H1 (cell line): ENCODE data around the gene SLC24A3. TPM values are rescaled to one million over a fixed set of nuclear protein-coding genes. Genes with fewer than 3 reads are reported as not detected.

Experiments used
- CTCF ChIA-PET: fragments of 300-600 bp; sonication (Branson Sonifier 250); formaldehyde crosslinking; loops from one replicate; lab custom pipeline; 2021; ENCODE audit not compliant: partially characterized antibody; lab: Charles Lee
- POLR2A ChIA-PET: fragments of 300-600 bp; sonication (Branson Sonifier 250); formaldehyde crosslinking; loops from one replicate; lab custom pipeline; 2021; ENCODE audit warnings: inconsistent platforms; ENCODE audit not compliant: partially characterized antibody; lab: Charles Lee
- DNase-seq, 2 experiments: peaks; one replicate each; pipeline versions ENCODE4 v3.0.0 to v3.0.0-alpha.2; 2010 to 2022; ENCODE audit warnings: low spot score in 2 of 2, low read depth in 1 of 2, mixed read lengths in 1 of 2
- FAIRE-seq: peaks from 2 replicates; lab custom pipeline; 2011; peaks lifted over from hg19 to GRCh38; lab: Jason Lieb, UNC
- H2AFZ ChIP-seq: 2 replicates; pipeline ENCODE4 v1.8.1; 2012; ENCODE audit warnings: low read length, inconsistent platforms
- H2AK5ac ChIP-seq: 2 replicates; pipeline ENCODE4 v1.6.1; 2013; ENCODE audit warnings: low read depth, low read length
- H2BK120ac ChIP-seq: replicated peaks from 2 replicates; pipeline ENCODE3; 2013; ENCODE audit warnings: low read depth, low read length, inconsistent platforms
- H2BK12ac ChIP-seq: 2 replicates; pipeline ENCODE4 v1.6.1; 2013; ENCODE audit warnings: low read depth, low read length
- H2BK15ac ChIP-seq: 2 replicates; pipeline ENCODE4 v1.6.1; 2013; ENCODE audit warnings: low read length
- H2BK20ac ChIP-seq: 2 replicates; pipeline ENCODE4 v1.6.1; 2013; ENCODE audit warnings: low read length
- H2BK5ac ChIP-seq: 2 replicates; pipeline ENCODE4 v1.6.1; 2013; ENCODE audit warnings: low read depth, low read length
- H3K14ac ChIP-seq: 2 replicates; pipeline ENCODE4 v1.6.1; 2013; ENCODE audit warnings: inconsistent platforms; ENCODE audit not compliant: insufficient read length
- H3K18ac ChIP-seq: 2 replicates; pipeline ENCODE4 v1.6.1; 2013; ENCODE audit warnings: low read length; ENCODE audit errors: extremely low read depth
- H3K23ac ChIP-seq: 2 replicates; pipeline ENCODE4 v1.6.1; 2013; ENCODE audit warnings: inconsistent platforms; ENCODE audit not compliant: insufficient read length
- H3K23me2 ChIP-seq: 2 replicates; pipeline ENCODE4 v1.6.1; 2013; ENCODE audit warnings: low read depth, low read length
- H3K27ac ChIP-seq: 2 replicates; pipeline ENCODE4 v1.6.1; 2011; ENCODE audit warnings: low read depth, low read length, inconsistent platforms
- H3K27me3 ChIP-seq, 4 experiments: replicated peaks in 1 of 4; 1 replicate in 1 of 4; 2 replicates in 3 of 4; pipeline versions ENCODE4 v1.6.1 to v1.8.1; 2011 to 2013; ENCODE audit warnings: low read length in 3 of 4, mild to moderate bottlenecking in 3 of 4, inconsistent platforms in 2 of 4, mixed read lengths in 2 of 4, moderate library complexity in 1 of 4; ENCODE audit not compliant: control insufficient read depth in 3 of 4, insufficient read depth in 3 of 4; ENCODE audit errors: extremely low read depth in 1 of 4
- H3K36me3 ChIP-seq, 4 experiments: 2 replicates each; pipeline versions ENCODE4 v1.6.1 to v1.8.1; 2011 to 2013; ENCODE audit warnings: mild to moderate bottlenecking in 4 of 4, low read length in 3 of 4, moderate library complexity in 2 of 4, control low read depth in 1 of 4, inconsistent platforms in 1 of 4; ENCODE audit not compliant: insufficient read depth in 4 of 4, control insufficient read depth in 2 of 4
- H3K4ac ChIP-seq: replicated peaks from 2 replicates; pipeline ENCODE3; 2013; ENCODE audit warnings: low read length, low read depth, mixed read lengths, inconsistent platforms; ENCODE audit not compliant: insufficient read length
- H3K4me1 ChIP-seq, 4 experiments: replicated peaks in 1 of 4; 1 replicate in 1 of 4; 2 replicates in 3 of 4; pipeline versions ENCODE4 v1.6.1 to v1.8.1; 2011 to 2013; ENCODE audit warnings: low read length in 3 of 4, inconsistent platforms in 2 of 4, mixed read lengths in 1 of 4; ENCODE audit not compliant: insufficient read depth in 4 of 4, control insufficient read depth in 3 of 4
- H3K4me2 ChIP-seq, 2 experiments: 2 replicates each; pipeline versions ENCODE4 v1.6.1 to v1.8.1; 2011 to 2013; ENCODE audit warnings: low read depth in 2 of 2, low read length in 2 of 2, control low read depth in 1 of 2, inconsistent platforms in 1 of 2, mild to moderate bottlenecking in 1 of 2; ENCODE audit not compliant: insufficient read depth in 1 of 2
- H3K4me3 ChIP-seq, 4 experiments: fragments of 200-600, 300-600 bp in 1 of 4; sonication (generic), shearing (Covaris generic), sonication (Bioruptor Twin) in 1 of 4; 2 replicates each; pipeline versions ENCODE4 v1.5.1 to v1.8.1; 2011 to 2016; ENCODE audit warnings: low read length in 4 of 4, low read depth in 3 of 4, control low read depth in 2 of 4, inconsistent platforms in 2 of 4, mild to moderate bottlenecking in 2 of 4, mixed read lengths in 1 of 4, moderate library complexity in 1 of 4; ENCODE audit not compliant: insufficient read depth in 2 of 4; ENCODE audit errors: extremely low read depth in 1 of 4
- H3K56ac ChIP-seq: replicated peaks from 2 replicates; pipeline ENCODE3; 2013; ENCODE audit warnings: low read depth, mild to moderate bottlenecking, mixed read lengths, low read length, inconsistent platforms; ENCODE audit not compliant: insufficient read length
- H3K79me1 ChIP-seq: 2 replicates; pipeline ENCODE4 v1.6.1; 2013; ENCODE audit warnings: low read depth, low read length, control low read depth
- H3K79me2 ChIP-seq, 2 experiments: 2 replicates each; pipeline versions ENCODE4 v1.6.1 to v1.8.1; 2012 to 2013; ENCODE audit warnings: low read length in 2 of 2, mild to moderate bottlenecking in 2 of 2, inconsistent platforms in 1 of 2; ENCODE audit not compliant: insufficient read depth in 2 of 2, control insufficient read depth in 1 of 2
- H3K9ac ChIP-seq, 4 experiments: replicated peaks in 1 of 4; 1 replicate in 1 of 4; 2 replicates in 3 of 4; pipeline versions ENCODE4 v1.6.1 to v1.8.1; 2011 to 2013; ENCODE audit warnings: low read depth in 3 of 4, low read length in 3 of 4, control low read depth in 2 of 4, mild to moderate bottlenecking in 2 of 4, moderate library complexity in 2 of 4, inconsistent platforms in 1 of 4; ENCODE audit errors: extremely low read depth in 1 of 4
- H3K9me3 ChIP-seq, 2 experiments: 2 replicates each; pipeline versions ENCODE4 v1.6.1 to v1.8.1; 2012 to 2013; ENCODE audit warnings: mild to moderate bottlenecking in 2 of 2, moderate library complexity in 2 of 2, control low read depth in 1 of 2, inconsistent platforms in 1 of 2, low read depth in 1 of 2, low read length in 1 of 2, mixed read lengths in 1 of 2; ENCODE audit not compliant: insufficient read depth in 2 of 2
- H4K20me1 ChIP-seq, 2 experiments: replicated peaks in 1 of 2; 2 replicates each; pipeline versions ENCODE3 to v1.8.1; 2011 to 2013; ENCODE audit warnings: inconsistent platforms in 2 of 2, low read length in 2 of 2, mild to moderate bottlenecking in 1 of 2; ENCODE audit not compliant: insufficient read depth in 2 of 2, control insufficient read depth in 1 of 2
- H4K5ac ChIP-seq: 2 replicates; pipeline ENCODE4 v1.6.1; 2013; ENCODE audit warnings: low read length, low read depth, mixed read lengths, inconsistent platforms; ENCODE audit not compliant: insufficient read length
- H4K8ac ChIP-seq: 2 replicates; pipeline ENCODE4 v1.8.0; 2013; ENCODE audit warnings: mild to moderate bottlenecking, moderate library complexity, low read length, inconsistent platforms; ENCODE audit not compliant: insufficient read depth; ENCODE audit errors: extremely low read depth
- H4K91ac ChIP-seq: replicated peaks from 2 replicates; pipeline ENCODE3; 2013; ENCODE audit warnings: low read length, mixed read lengths, inconsistent platforms; ENCODE audit not compliant: insufficient read length
- EZH2 ChIP-seq: fragments of 200-600 bp; sonication (generic); IDR thresholded peaks from 2 replicates; pipeline ENCODE4 v1.7.1; 2012; ENCODE audit warnings: low read depth, mild to moderate bottlenecking, moderate library complexity, low read length, inconsistent platforms; ENCODE audit not compliant: severe bottlenecking
- WGBS, 2 experiments: shearing (Covaris generic) in 1 of 2; methylation state at CpG; one replicate each; pipeline versions ENCODE4 v1.1.6 to v1.1.7; 2013 to 2015; ENCODE audit warnings: low lambda C conversion rate in 2 of 2, mixed read lengths in 2 of 2, inconsistent platforms in 1 of 2, low coverage in 1 of 2, missing lambda C conversion rate in 1 of 2; ENCODE audit not compliant: insufficient replicate concordance in 2 of 2, insufficient coverage in 1 of 2, insufficient read length in 1 of 2; ENCODE audit errors: extremely low coverage in 1 of 2, missing lambda C conversion rate in 1 of 2; 5-methylcytosine and 5-hydroxymethylcytosine counted together
- polyA plus RNA-seq, 7 experiments: library from polyadenylated mRNA; depleted of rRNA in 3 of 7; stranded (reverse) in 5 of 7; unstranded in 2 of 7; fragments of >200 nt in 5 of 7; fragments of 200-250 nt in 2 of 7; gene quantifications; 1 replicate in 5 of 7; 2 replicates in 1 of 7; 4 replicates in 1 of 7; pipeline versions ENCODE4 v1.2.1 to v1.2.3, GENCODE V29; 2011 to 2013; ENCODE audit warnings: missing spikeins in 2 of 7, mixed read lengths in 2 of 7
- total RNA-seq: library from RNA; stranded (reverse); fragmentation: NEBNext Ultra II Directional; extraction: Animal tissue kit (Norgen Biotek cat#: 25700); gene quantifications from 2 replicates; pipeline ENCODE4 v1.2.1, GENCODE V29; 2021

SLC24A3 gene
- total and polyA plus RNA-seq, 2 of the 8 experiments (the other 6 are each of a cell fraction or from before 2014, with no cell fraction given), result 4.5 to 6.3 TPM

DNA sequence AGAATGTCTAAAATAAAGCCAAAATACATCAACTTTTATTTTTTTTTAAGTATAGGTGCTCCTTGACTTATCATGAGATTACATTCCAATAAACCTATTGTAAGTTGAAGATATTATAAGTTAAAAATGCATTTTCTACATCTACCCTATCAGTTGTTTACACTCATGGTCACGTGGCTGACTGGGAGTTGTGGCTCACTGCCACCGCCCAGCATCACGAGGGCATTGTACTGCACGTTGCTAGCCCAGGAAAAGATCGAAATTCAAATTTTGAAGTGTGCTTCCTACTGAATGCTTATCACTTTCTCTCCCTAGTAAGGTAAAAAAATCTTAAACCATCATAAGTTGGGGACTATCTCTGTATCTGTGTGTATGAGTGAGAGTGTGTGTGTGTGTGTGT is 419.0 kb downstream of the SLC24A3 start:
- H2BK15ac ChIP-seq, result no peak overlapping the region
- H3K27ac ChIP-seq, result no peak overlapping the region
- no peak overlapping the region for H3K23ac ChIP-seq
- H2BK5ac ChIP-seq, result no peak overlapping the region
- H3K9me3 ChIP-seq, result no peaks in the 10 kb centered on the region
- H2AFZ ChIP-seq, result no peak overlapping the region
- H4K20me1 ChIP-seq, result no peaks in the 10 kb centered on the region
- no peaks in the 10 kb centered on the region for H3K27me3 ChIP-seq
- H2AK5ac ChIP-seq, result no peak overlapping the region
- no peak overlapping the region for H4K8ac ChIP-seq
- no peaks in the 10 kb centered on the region for H3K79me2 ChIP-seq
- POLR2A ChIA-PET, result no interaction called here
- H4K5ac ChIP-seq, result no peak overlapping the region
- no peak overlapping the region for H3K9ac ChIP-seq
- H2BK20ac ChIP-seq, result no peak overlapping the region
- no peak overlapping the region for H3K4ac ChIP-seq
- WGBS, 2 experiments, result 96% methylated on average over 5 of the region's 5 CpGs; no CpG with 5 or more reads in 1 of the 2 experiments
- no peak overlapping the region for H3K4me3 ChIP-seq
- H2BK12ac ChIP-seq, result no peak overlapping the region
- no peak overlapping the region for H4K91ac ChIP-seq
- no peak overlapping the region for H3K14ac ChIP-seq
- DNase-seq (no peak), FAIRE-seq (no peak)
- H3K79me1 ChIP-seq, result no peaks in the 10 kb centered on the region
- no peak for TF ChIP-seq EZH2
- TF ChIP-seq, all 59 proteins: peak for 0
- Histone ChIP-seq H3K4me2 (no peak overlapping the region), H3K23me2 (no peaks in the 10 kb centered on the region; the same call in 1 of the 2 replicates), H3K56ac (no peak overlapping the region), H3K18ac (no peak overlapping the region), H3K4me1 (peaks cover 0 to 3% (median 0%) of the 10 kb centered on the region in 4 experiments; a peak in 1 of 7 replicates), H2BK120ac (no peak overlapping the region), H3K36me3 (no peaks in the 10 kb centered on the region)
- CTCF ChIA-PET, result interaction anchor here (2.0 to 7.5 kb wide), 2 partner anchors 11 to 31 kb away, joined by 10 to 85 read pairs; no protein-coding TSS in a partner anchor
